Measurements from ENCODE around the gene RTF2.

GRCh38 chr20:56520180-56520579 is 51.8 kb downstream of the RTF2 start:
- TF ChIP-seq, protein P1, sequence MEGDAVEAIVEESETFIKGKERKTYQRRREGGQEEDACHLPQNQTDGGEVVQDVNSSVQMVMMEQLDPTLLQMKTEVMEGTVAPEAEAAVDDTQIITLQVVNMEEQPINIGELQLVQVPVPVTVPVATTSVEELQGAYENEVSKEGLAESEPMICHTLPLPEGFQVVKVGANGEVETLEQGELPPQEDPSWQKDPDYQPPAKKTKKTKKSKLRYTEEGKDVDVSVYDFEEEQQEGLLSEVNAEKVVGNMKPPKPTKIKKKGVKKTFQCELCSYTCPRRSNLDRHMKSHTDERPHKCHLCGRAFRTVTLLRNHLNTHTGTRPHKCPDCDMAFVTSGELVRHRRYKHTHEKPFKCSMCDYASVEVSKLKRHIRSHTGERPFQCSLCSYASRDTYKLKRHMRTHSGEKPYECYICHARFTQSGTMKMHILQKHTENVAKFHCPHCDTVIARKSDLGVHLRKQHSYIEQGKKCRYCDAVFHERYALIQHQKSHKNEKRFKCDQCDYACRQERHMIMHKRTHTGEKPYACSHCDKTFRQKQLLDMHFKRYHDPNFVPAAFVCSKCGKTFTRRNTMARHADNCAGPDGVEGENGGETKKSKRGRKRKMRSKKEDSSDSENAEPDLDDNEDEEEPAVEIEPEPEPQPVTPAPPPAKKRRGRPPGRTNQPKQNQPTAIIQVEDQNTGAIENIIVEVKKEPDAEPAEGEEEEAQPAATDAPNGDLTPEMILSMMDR (conservative IDR thresholded peaks at IDR 0.05; ENCODE audit: low read length), result no peak
- no peak for TF ChIP-seq EZH2phosphoT487 (IDR thresholded peaks at IDR 0.05; ENCODE audit: borderline replicate concordance, low read depth, low read length)

Measured in OCI-LY7 (cell line).